Fibroblast of pulmonary artery (primary cell): ENCODE measurements around the gene KLHDC8A.

Source experiments
- DNase-seq: peaks from one replicate; pipeline ENCODE4 v3.0.0-alpha.2; 2010; ENCODE audit warnings: low read depth
- H3K4me3 ChIP-seq: replicated peaks from 2 replicates; pipeline ENCODE4 v1.5.1; 2011; ENCODE audit warnings: low read depth, mild to moderate bottlenecking, control low read depth, low read length, moderate library complexity
- CTCF ChIP-seq: IDR thresholded peaks from 2 replicates; pipeline ENCODE4 v1.5.1; 2011; ENCODE audit warnings: mild to moderate bottlenecking, control low read depth, low read length, inconsistent platforms; ENCODE audit errors: missing control alignments

KLHDC8A gene

DNA sequence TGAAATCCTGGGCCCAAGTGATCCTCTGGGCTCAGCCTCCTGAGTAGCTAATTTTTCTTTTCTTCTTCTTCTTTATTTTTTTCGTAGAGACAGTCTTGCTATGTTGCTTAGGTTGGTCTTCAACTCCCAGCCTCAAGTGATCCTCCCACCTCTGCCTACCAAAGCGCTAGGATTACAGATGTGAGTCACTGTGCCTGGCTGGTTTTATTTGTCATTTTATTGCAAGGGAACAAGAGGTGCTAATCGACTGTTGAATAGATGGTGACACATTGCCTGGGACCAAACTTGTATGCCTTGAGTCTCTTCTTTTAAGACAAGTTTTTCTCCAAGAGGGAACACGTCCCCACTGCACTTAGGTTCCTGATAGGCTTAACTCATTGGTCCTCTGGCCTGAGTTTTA, 20.0 kb upstream of the KLHDC8A start:
- DNase-seq, result no peak
- TF ChIP-seq CTCF, result no peak
- H3K4me3 ChIP-seq, result no peak overlapping the region

DNA sequence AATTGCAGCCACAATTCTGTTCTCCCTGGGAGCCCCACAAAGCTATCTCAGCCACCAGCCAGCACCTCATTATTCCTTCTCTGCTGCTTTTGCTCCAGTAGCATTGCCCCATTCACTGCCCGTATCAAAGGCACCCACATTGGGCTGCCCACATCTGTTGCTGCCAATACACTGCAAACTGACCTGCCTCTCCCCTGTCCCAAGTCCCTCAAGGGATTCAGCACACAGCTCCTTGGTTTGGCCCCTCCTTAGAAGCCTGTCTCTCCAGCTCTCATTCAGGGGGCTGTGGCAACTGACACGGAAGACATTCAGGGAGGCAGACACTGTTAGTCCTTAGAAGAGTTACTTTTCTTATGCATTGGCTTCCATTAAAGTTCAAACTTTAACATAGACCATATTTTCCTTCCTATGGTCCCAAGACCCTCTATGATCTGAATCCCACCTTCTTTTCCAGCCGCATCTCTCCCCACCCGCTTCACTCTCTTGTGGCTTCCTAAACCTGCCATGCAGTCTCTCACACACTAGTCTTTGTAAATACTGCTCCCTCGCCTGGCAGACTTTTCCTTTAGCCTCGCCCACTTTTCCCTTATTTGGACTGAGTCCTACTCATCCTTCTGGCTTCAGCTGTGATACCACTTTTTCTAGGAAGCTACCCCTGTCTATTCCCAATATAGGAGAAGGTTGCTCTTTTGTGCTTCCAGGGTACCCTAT, 19.3 kb upstream of the KLHDC8A start:
- peak; percentile 58 for DNase-seq
- TF ChIP-seq CTCF, result peak; percentile 20
- no peak overlapping the region for H3K4me3 ChIP-seq

- DNase-seq, result peak; percentile 85
- TF ChIP-seq CTCF, result no peak
- peak overlapping the region; percentile 4 for H3K4me3 ChIP-seq
These were observed 17.7 kb upstream of the KLHDC8A start for GRCh38 chr1:205374210-205375078.

- DNase-seq, result no peak
- H3K4me3 ChIP-seq, result no peak overlapping the region
- no peak for TF ChIP-seq CTCF
These were observed 17.1 kb upstream of the KLHDC8A start for GRCh38 chr1:205373798-205374175.

DNA sequence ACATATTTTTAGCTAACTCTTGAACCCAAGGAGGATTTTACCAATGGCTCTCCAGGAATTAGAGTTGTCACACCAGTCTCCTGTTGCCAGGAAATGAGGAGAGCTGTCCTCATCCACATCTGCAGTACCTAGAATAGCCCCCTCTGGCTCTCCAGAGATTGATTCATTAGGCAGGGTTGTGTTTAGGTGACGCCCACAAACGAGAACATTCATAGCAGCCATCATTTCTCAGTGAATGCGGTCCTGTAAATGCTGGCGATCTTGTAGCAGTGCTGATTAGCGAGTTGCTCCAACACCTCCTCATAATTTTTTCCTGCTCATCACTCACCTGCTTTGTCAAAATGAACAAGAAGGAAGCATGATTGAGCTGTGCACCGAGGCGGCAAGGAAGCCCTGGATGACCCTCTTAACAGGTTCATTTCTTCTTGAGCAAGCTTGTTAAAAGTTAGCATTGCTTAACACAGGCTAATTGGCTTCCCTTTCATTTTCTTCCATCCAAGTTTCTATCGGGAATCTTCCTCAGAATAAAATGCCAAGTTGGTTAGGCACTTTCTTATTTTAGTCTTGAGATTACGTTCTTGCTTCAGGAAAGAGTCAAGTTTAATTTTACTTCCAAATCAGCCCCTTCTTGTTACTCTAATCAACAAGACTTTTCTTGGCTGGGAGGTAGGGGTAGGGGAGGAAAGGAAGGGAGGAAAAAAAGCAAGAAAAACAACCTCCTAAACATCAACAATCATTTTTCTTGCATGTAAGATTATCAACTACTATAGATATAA, 16.5 kb upstream of the KLHDC8A start:
- peak overlapping the region; percentile 12 for H3K4me3 ChIP-seq
- DNase-seq, result no peak
- no peak for TF ChIP-seq CTCF

DNA sequence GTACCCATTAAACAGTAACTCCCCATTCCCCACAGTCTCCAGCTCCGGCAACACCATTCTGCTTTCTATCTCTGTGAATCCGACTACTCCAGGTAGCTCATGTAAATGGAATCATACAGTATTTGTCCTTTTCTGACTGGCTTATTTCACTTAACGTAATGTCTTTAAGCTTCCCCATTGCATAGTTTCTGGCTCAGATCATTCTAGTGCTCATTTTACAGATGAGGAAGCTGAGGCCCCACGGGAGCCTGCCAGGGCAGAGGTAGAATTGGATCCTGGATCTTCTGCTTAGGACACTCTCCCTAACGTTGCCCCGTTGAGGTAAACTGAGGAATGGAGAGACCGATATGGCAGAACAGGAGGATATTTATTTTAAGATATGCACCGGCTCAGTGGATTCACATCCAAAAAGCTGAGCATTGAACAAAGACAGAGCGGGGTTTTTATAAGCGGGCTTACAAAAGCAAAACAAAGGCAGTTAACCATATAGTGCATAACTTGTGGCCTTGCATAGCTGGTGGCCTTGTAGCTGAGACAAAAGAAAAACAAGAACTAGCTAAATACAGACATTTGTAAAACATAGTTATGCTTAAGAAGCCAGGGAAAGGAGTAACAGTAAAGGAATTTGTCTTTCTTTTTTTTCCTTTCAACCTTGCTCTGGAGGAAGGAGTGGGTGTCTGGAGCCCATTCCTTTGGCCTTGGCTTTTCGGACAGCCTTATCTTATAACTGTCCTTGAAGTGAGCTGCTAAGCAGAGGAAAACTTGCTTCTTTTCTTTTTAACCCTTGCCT, 15.3 kb upstream of the KLHDC8A start:
- no peak for TF ChIP-seq CTCF
- DNase-seq, result peak; percentile 89
- no peak overlapping the region for H3K4me3 ChIP-seq
